K562 (cell line): ENCODE measurements around the gene FGL2.

Source experiments
- AFF1 ChIP-seq, 2 experiments: fragments of 450-650 bp; IDR thresholded peaks; 2 replicates each; pipeline ENCODE4 v1.6.1; 2018; ENCODE audit warnings: mild to moderate bottlenecking in 2 of 2, low read depth in 1 of 2; ENCODE audit not compliant: partially characterized antibody in 2 of 2
- ARNT ChIP-seq, 2 experiments: fragments of 450-650 bp; IDR thresholded peaks; 2 replicates each; pipeline ENCODE4 v1.6.1; 2016; ENCODE audit warnings: mild to moderate bottlenecking in 1 of 2
- BCL6 ChIP-seq: fragments of 250-450 bp; sonication (Bioruptor Pico); IDR thresholded peaks from 2 replicates; pipeline ENCODE4 v1.4.0; 2020
- BCLAF1 ChIP-seq, 2 experiments: fragments of 450-650 bp in 1 of 2; IDR thresholded peaks; 2 replicates each; pipeline ENCODE4 v1.6.1; 2011 to 2017; ENCODE audit warnings: low read depth in 2 of 2, antibody characterized with exemption in 1 of 2, borderline replicate concordance in 1 of 2, low read length in 1 of 2, mild to moderate bottlenecking in 1 of 2, mixed read lengths in 1 of 2; ENCODE audit not compliant: control insufficient read depth in 1 of 2
- BHLHE40 ChIP-seq: IDR thresholded peaks from 2 replicates; pipeline ENCODE4 v1.6.1; 2011; ENCODE audit warnings: low read length, improper control_type of control experiment
- CTCF ChIP-seq, 3 experiments: IDR thresholded peaks in 2 of 3; conservative IDR thresholded peaks in 1 of 3; 2 replicates each; pipeline ENCODE4 v1.5.1; 2011 to 2012; ENCODE audit warnings: low read length in 3 of 3, mild to moderate bottlenecking in 3 of 3, control low read depth in 2 of 3, improper control_type of control experiment in 1 of 3, inconsistent platforms in 1 of 3, low read depth in 1 of 3, mixed read lengths in 1 of 3, moderate library complexity in 1 of 3; ENCODE audit not compliant: insufficient read depth in 2 of 3
- EP300 ChIP-seq: IDR thresholded peaks from 2 replicates; pipeline ENCODE4 v1.6.1; 2012; ENCODE audit warnings: low read length, improper control_type of control experiment
- KAT2B ChIP-seq: IDR thresholded peaks from one replicate; pipeline ENCODE4 v1.6.1; 2012; ENCODE audit warnings: low read depth, mild to moderate bottlenecking, control low read depth, inconsistent platforms, low read length, moderate library complexity
- POLR2A ChIP-seq: fragments of 450-650 bp; conservative IDR thresholded peaks from 2 replicates; pipeline ENCODE4 v1.6.1; 2016
- TRIM24 ChIP-seq, 2 experiments: fragments of 450-650 bp; IDR thresholded peaks; 2 replicates each; pipeline ENCODE4 v1.6.1; 2016
- XRCC5 ChIP-seq: fragments of 200-400 bp; formaldehyde crosslinking; IDR thresholded peaks from 2 replicates; pipeline ENCODE4 v1.6.1; 2017; ENCODE audit warnings: low read depth, mild to moderate bottlenecking, low read length
- YBX1 ChIP-seq: fragments of 450-650 bp; IDR thresholded peaks from 2 replicates; pipeline ENCODE4 v1.7.1; 2016; ENCODE audit warnings: mild to moderate bottlenecking
- ZKSCAN1 ChIP-seq: fragments of 150-350 bp; IDR thresholded peaks from 2 replicates; pipeline ENCODE4 v1.6.1; 2016; ENCODE audit warnings: low read depth, low read length

GRCh38 chr7:77216181-77216845, 16.7 kb upstream of the FGL2 start:
- TF ChIP-seq ARNT (IDR thresholded peaks at IDR 0.05), result no peak
- no peak for TF ChIP-seq BCLAF1 (IDR thresholded peaks at IDR 0.05; ENCODE audit: borderline replicate concordance in 1 of 2, control insufficient read depth in 1 of 2, low read depth in 2 of 2, low read length in 1 of 2)
- no peak for TF ChIP-seq ZKSCAN1
- no peak for TF ChIP-seq CTCF (IDR thresholded peaks at IDR 0.05 in 2 of 3, conservative IDR thresholded peaks at IDR 0.05 in 1 of 3; ENCODE audit: insufficient read depth in 2 of 3, low read depth in 1 of 3, low read length in 3 of 3)
- no peak for TF ChIP-seq BCL6 (CRISPR knock-in tag)
- no peak for TF ChIP-seq POLR2A
- no peak for TF ChIP-seq YBX1
- no peak for TF ChIP-seq KAT2B
- TF ChIP-seq BHLHE40, result no peak
- no peak for TF ChIP-seq AFF1 (IDR thresholded peaks at IDR 0.05; ENCODE audit: low read depth in 1 of 2, partially characterized antibody in 2 of 2)
- TF ChIP-seq XRCC5, result no peak
- TF ChIP-seq TRIM24 (IDR thresholded peaks at IDR 0.05), result no peak
- TF ChIP-seq EP300, result no peak
